Stimulated activated naive B cell treated with anti-CD40 and anti-IgM and Interleukin-4, amounts not matched to agents 10 μg/mL and 1 μg/mL and 100 μg/mL, for 72 hours (primary cell): Measurements from ENCODE around the gene PHACTR3.

Experiments used
- ATAC-seq, 2 donors: fragments of 150-1000 bp; cut with Tn5 transposase; replicated peaks; 2 replicates each; pipeline ENCODE4 v1.10.0; 2021; ENCODE audit warnings: moderate library complexity in 1 of 2
- DNase-seq: peaks from one replicate; pipeline ENCODE4 v3.0.0; 2021
- H3K27ac Mint-ChIP-seq: one replicate; pipeline ENCODE4 v1.8.0; 2022; ENCODE audit warnings: mild to moderate bottlenecking, mixed read lengths
- H3K27me3 Mint-ChIP-seq, 2 donors: one replicate each; pipeline ENCODE4 v1.8.0; 2022; ENCODE audit warnings: mixed read lengths in 2 of 2
- H3K36me3 Mint-ChIP-seq, 2 donors: one replicate each; pipeline ENCODE4 v1.8.0; 2022; ENCODE audit warnings: mixed read lengths in 2 of 2, mild to moderate bottlenecking in 1 of 2
- H3K4me1 Mint-ChIP-seq, 2 donors: one replicate each; pipeline ENCODE4 v1.8.0; 2022; ENCODE audit warnings: mixed read lengths in 2 of 2, mild to moderate bottlenecking in 1 of 2
- H3K4me3 Mint-ChIP-seq, 2 donors: one replicate each; pipeline ENCODE4 v1.8.0; 2022; ENCODE audit warnings: mild to moderate bottlenecking in 2 of 2, mixed read lengths in 2 of 2, moderate library complexity in 1 of 2
- H3K9me3 Mint-ChIP-seq, 2 donors: one replicate each; pipeline ENCODE4 v1.8.0; 2022; ENCODE audit warnings: mixed read lengths in 2 of 2, mild to moderate bottlenecking in 1 of 2

PHACTR3 gene

GRCh38 chr20:59596690-59597089 is 7.7 kb upstream of the PHACTR3 start:
- H3K9me3 Mint-ChIP-seq: no peaks in the 10 kb centered on the region
- DNase-seq: no peak

GRCh38 chr20:59597240-59597639 is 7.1 kb upstream of the PHACTR3 start:
- H3K9me3 Mint-ChIP-seq: no peaks in the 10 kb centered on the region
- DNase-seq: no peak
- peaks cover 0 to 2% of the 10 kb centered on the region in 2 donors for H3K4me1 Mint-ChIP-seq
- H3K4me3 Mint-ChIP-seq: no peak overlapping the region
- peaks cover 16 to 62% of the 10 kb centered on the region in 2 donors for H3K27me3 Mint-ChIP-seq
- no peak overlapping the region for H3K27ac Mint-ChIP-seq
- no peaks in the 10 kb centered on the region for H3K36me3 Mint-ChIP-seq
- no peak for ATAC-seq

More at GRCh38 chr20:59596690-59597089, 7.7 kb upstream of the PHACTR3 start:
- H3K27ac Mint-ChIP-seq: no peak overlapping the region
- peaks cover 11 to 58% of the 10 kb centered on the region in 2 donors for H3K27me3 Mint-ChIP-seq
- no peak for ATAC-seq
- no peak overlapping the region for H3K4me3 Mint-ChIP-seq
- H3K4me1 Mint-ChIP-seq: peaks cover 0 to 2% of the 10 kb centered on the region in 2 donors
- no peaks in the 10 kb centered on the region for H3K36me3 Mint-ChIP-seq

GRCh38 chr20:59598625-59599310 is 5.6 kb upstream of the PHACTR3 start:
- peaks cover 29 to 71% of the 10 kb centered on the region in 2 donors for H3K27me3 Mint-ChIP-seq
- H3K4me3 Mint-ChIP-seq: no peak overlapping the region
- ATAC-seq: peak; percentile 60 to 67
- H3K9me3 Mint-ChIP-seq: no peaks in the 10 kb centered on the region
- peaks cover 0 to 2% of the 10 kb centered on the region in 2 donors for H3K4me1 Mint-ChIP-seq
- DNase-seq: no peak
- no peaks in the 10 kb centered on the region for H3K36me3 Mint-ChIP-seq
- H3K27ac Mint-ChIP-seq: no peak overlapping the region

- peaks cover 0 to 2% of the 10 kb centered on the region in 2 donors for H3K4me1 Mint-ChIP-seq
- H3K36me3 Mint-ChIP-seq: no peaks in the 10 kb centered on the region
- H3K27me3 Mint-ChIP-seq: peaks cover 29 to 73% of the 10 kb centered on the region in 2 donors
- ATAC-seq: no peak
- no peaks in the 10 kb centered on the region for H3K9me3 Mint-ChIP-seq
- no peak for DNase-seq
- H3K4me3 Mint-ChIP-seq: no peak overlapping the region
- H3K27ac Mint-ChIP-seq: no peak overlapping the region
Measured at GRCh38 chr20:59599941-59600340, 4.4 kb upstream of the PHACTR3 start.

GRCh38 chr20:59600472-59600871 is 3.9 kb upstream of the PHACTR3 start:
- no peaks in the 10 kb centered on the region for H3K36me3 Mint-ChIP-seq
- H3K27ac Mint-ChIP-seq: no peak overlapping the region
- peaks cover 0 to 2% of the 10 kb centered on the region in 2 donors for H3K4me1 Mint-ChIP-seq
- no peaks in the 10 kb centered on the region for H3K9me3 Mint-ChIP-seq
- no peak for DNase-seq
- no peak for ATAC-seq
- H3K27me3 Mint-ChIP-seq: peaks cover 29 to 75% of the 10 kb centered on the region in 2 donors
- no peak overlapping the region for H3K4me3 Mint-ChIP-seq

- Mint-ChIP-seq H3K27ac (no peak overlapping the region), H3K4me1 (peaks cover 0 to 2% of the 10 kb centered on the region in 2 donors), H3K27me3 (peaks cover 41 to 72% of the 10 kb centered on the region in 2 donors), H3K9me3 (no peaks in the 10 kb centered on the region), H3K4me3 (no peak overlapping the region), H3K36me3 (no peaks in the 10 kb centered on the region)
- DNase-seq: no peak
- ATAC-seq: no peak
Measured at GRCh38 chr20:59602546-59603080, 1.7 kb upstream of the PHACTR3 start.

GRCh38 chr20:59603176-59603575 is 1.2 kb upstream of the PHACTR3 start:
- ATAC-seq (no peak), DNase-seq (no peak)
- Mint-ChIP-seq H3K27ac (no peak overlapping the region), H3K27me3 (peaks cover 43 to 72% of the 10 kb centered on the region in 2 donors), H3K36me3 (no peaks in the 10 kb centered on the region), H3K4me1 (peaks cover 0 to 2% of the 10 kb centered on the region in 2 donors), H3K9me3 (no peaks in the 10 kb centered on the region), H3K4me3 (no peak overlapping the region)

GRCh38 chr20:59604741-59605600 is 631 bp downstream of the PHACTR3 start:
- DNase-seq (no peak), ATAC-seq (no peak)
- H3K9me3 Mint-ChIP-seq: no peaks in the 10 kb centered on the region
- peaks cover 0 to 3% of the 10 kb centered on the region in 2 donors for H3K36me3 Mint-ChIP-seq
- peaks cover 48 to 75% of the 10 kb centered on the region in 2 donors for H3K27me3 Mint-ChIP-seq
- H3K27ac Mint-ChIP-seq: no peak overlapping the region
- no peak overlapping the region for H3K4me3 Mint-ChIP-seq
- no peaks in the 10 kb centered on the region for H3K4me1 Mint-ChIP-seq

GRCh38 chr20:59605601-59606364 is 1.4 kb downstream of the PHACTR3 start:
- H3K4me3 Mint-ChIP-seq: no peak overlapping the region
- DNase-seq (no peak), ATAC-seq (no peak)
- H3K9me3 Mint-ChIP-seq: no peaks in the 10 kb centered on the region
- peaks cover 0 to 3% of the 10 kb centered on the region in 2 donors for H3K36me3 Mint-ChIP-seq
- no peaks in the 10 kb centered on the region for H3K4me1 Mint-ChIP-seq
- no peak overlapping the region for H3K27ac Mint-ChIP-seq
- peaks cover 47 to 69% of the 10 kb centered on the region in 2 donors for H3K27me3 Mint-ChIP-seq

- Mint-ChIP-seq H3K4me3 (no peak overlapping the region), H3K27ac (no peak overlapping the region), H3K9me3 (no peaks in the 10 kb centered on the region), H3K36me3 (peaks cover 0 to 3% of the 10 kb centered on the region in 2 donors), H3K27me3 (peaks cover 52 to 67% of the 10 kb centered on the region in 2 donors), H3K4me1 (no peaks in the 10 kb centered on the region)
- DNase-seq (no peak), ATAC-seq (no peak)
Measured at GRCh38 chr20:59606566-59606965, 2.2 kb downstream of the PHACTR3 start.

GRCh38 chr20:59608396-59608795 is 4.1 kb downstream of the PHACTR3 start:
- ATAC-seq (no peak), DNase-seq (no peak)
- H3K36me3 Mint-ChIP-seq: peaks cover 0 to 3% of the 10 kb centered on the region in 2 donors
- peaks cover 38 to 48% of the 10 kb centered on the region in 2 donors for H3K27me3 Mint-ChIP-seq
- H3K9me3 Mint-ChIP-seq: no peaks in the 10 kb centered on the region
- H3K4me1 Mint-ChIP-seq: no peaks in the 10 kb centered on the region
- H3K4me3 Mint-ChIP-seq: no peak overlapping the region
- H3K27ac Mint-ChIP-seq: no peak overlapping the region

GRCh38 chr20:59608871-59609270 is 4.5 kb downstream of the PHACTR3 start:
- no peak for DNase-seq
- no peak for ATAC-seq
- Mint-ChIP-seq H3K27me3 (peaks cover 34 to 44% of the 10 kb centered on the region in 2 donors), H3K27ac (no peak overlapping the region), H3K4me1 (no peaks in the 10 kb centered on the region), H3K36me3 (peaks cover 0 to 3% of the 10 kb centered on the region in 2 donors), H3K9me3 (no peaks in the 10 kb centered on the region), H3K4me3 (no peak overlapping the region)

- ATAC-seq (no peak), DNase-seq (no peak)
- Mint-ChIP-seq H3K36me3 (peaks cover 0 to 3% of the 10 kb centered on the region in 2 donors), H3K4me3 (no peak overlapping the region), H3K9me3 (no peaks in the 10 kb centered on the region), H3K27ac (no peak overlapping the region), H3K27me3 (peaks cover 30 to 38% of the 10 kb centered on the region in 2 donors), H3K4me1 (no peaks in the 10 kb centered on the region)
Measured at GRCh38 chr20:59611286-59611685, 6.9 kb downstream of the PHACTR3 start.

- H3K4me1 Mint-ChIP-seq: no peaks in the 10 kb centered on the region
- no peaks in the 10 kb centered on the region for H3K9me3 Mint-ChIP-seq
- peaks cover 31 to 39% of the 10 kb centered on the region in 2 donors for H3K27me3 Mint-ChIP-seq
- peaks cover 0 to 3% of the 10 kb centered on the region in 2 donors for H3K36me3 Mint-ChIP-seq
- H3K4me3 Mint-ChIP-seq: no peak overlapping the region
- no peak for ATAC-seq
- H3K27ac Mint-ChIP-seq: no peak overlapping the region
- no peak for DNase-seq
Measured at GRCh38 chr20:59613861-59614260, 9.5 kb downstream of the PHACTR3 start.
